ENCODE data around the gene GPR63.

- TF ChIP-seq TAF1 (IDR thresholded peaks at IDR 0.05; ENCODE audit: borderline replicate concordance, insufficient read depth, low read length) = no peak
- no peak for TF ChIP-seq POLR2AphosphoS5 (IDR thresholded peaks at IDR 0.05; ENCODE audit: low read depth, low read length)
- no peak for TF ChIP-seq REST (IDR thresholded peaks at IDR 0.05; ENCODE audit: insufficient read depth in 1 of 2, low read depth in 2 of 2, low read length in 2 of 2)
- no peak for TF ChIP-seq FOXP2 (optimal IDR thresholded peaks at IDR 0.05; ENCODE audit: borderline replicate concordance, extremely low read depth, extremely low read length, insufficient read depth)
- TF ChIP-seq SIN3A (IDR thresholded peaks at IDR 0.05; ENCODE audit: borderline replicate concordance, insufficient read depth, low read length) = no peak
These were observed 54.0 kb downstream of the GPR63 start for GRCh38 chr6:96783307-96783706.

Measured in PFSK-1 (cell line).